Esophagus muscularis mucosa (tissue), 4 donors: Measurements from ENCODE around the gene DOCK8. TPM values are rescaled to one million over a fixed set of nuclear protein-coding genes. Genes with fewer than 3 reads are reported as not detected.

Experiments used
- DNase-seq: peaks from one replicate; pipeline ENCODE4 v3.0.0-alpha.2; 2017; ENCODE audit errors: extremely low spot score
- H3K27ac ChIP-seq, 4 donors: fragments of 200-600 bp; sonication (generic); replicated peaks in 1 of 4; 1 replicate in 3 of 4; 2 replicates in 1 of 4; pipeline ENCODE4 v1.5.1; 2016 to 2019; ENCODE audit warnings: mild to moderate bottlenecking in 1 of 4
- H3K27me3 ChIP-seq, 4 donors: fragments of 200-600 bp; sonication (generic); one replicate each; pipeline versions ENCODE4 v1.5.1 to v1.6.0; 2016 to 2019
- H3K36me3 ChIP-seq, 4 donors: fragments of 200-600 bp; sonication (generic); one replicate each; pipeline ENCODE4 v1.5.1; 2016 to 2019
- H3K4me1 ChIP-seq, 4 donors: fragments of 200-600 bp; sonication (generic); one replicate each; pipeline ENCODE4 v1.5.1; 2016 to 2019
- H3K4me3 ChIP-seq, 4 donors: fragments of 200-600 bp; sonication (generic); 1 replicate in 2 of 4; 2 replicates in 2 of 4; pipeline ENCODE4 v1.5.1; 2016 to 2019; ENCODE audit warnings: mild to moderate bottlenecking in 4 of 4, moderate library complexity in 1 of 4
- H3K9me3 ChIP-seq, 4 donors: fragments of 200-600 bp; sonication (generic); 1 replicate in 3 of 4; 2 replicates in 1 of 4; pipeline ENCODE4 v1.5.1; 2016 to 2019
- CTCF ChIP-seq, 3 experiments: fragments of 200-600 bp in 2 of 3; fragments of 450-650 bp in 1 of 3; sonication (generic) in 2 of 3; IDR thresholded peaks; one replicate each; pipeline ENCODE4 v1.5.1; 2017 to 2019; ENCODE audit warnings: antibody characterized with exemption in 3 of 3, mild to moderate bottlenecking in 2 of 3, moderate library complexity in 1 of 3
- EP300 ChIP-seq: sonication (generic); formaldehyde crosslinking; IDR thresholded peaks from one replicate; pipeline ENCODE4 v1.6.1; 2017; ENCODE audit warnings: antibody characterized with exemption
- POLR2A ChIP-seq: fragments of 450-650 bp; IDR thresholded peaks from one replicate; pipeline ENCODE4 v1.6.1; 2017; ENCODE audit warnings: antibody characterized with exemption, moderate library complexity, mild to moderate bottlenecking, low read depth
- POLR2AphosphoS5 ChIP-seq, 2 donors: sonication (generic); formaldehyde crosslinking; IDR thresholded peaks; one replicate each; pipeline ENCODE4 v1.6.1; 2017; ENCODE audit warnings: antibody characterized with exemption in 2 of 2
- WGBS: methylation state at CpG from one replicate; pipeline ENCODE4 v1.1.5; 2018; 5-methylcytosine and 5-hydroxymethylcytosine counted together
- intact Hi-C: fragments of 100-400 bp; cut with DNase I; formaldehyde crosslinking; loops from one replicate; pipeline ENCODE4 v1.15.1; 2023
- total RNA-seq, 4 donors: library from RNA; depleted of rRNA; stranded (reverse); fragments of >200 nt; gene quantifications; one replicate each; pipeline versions ENCODE4 v1.1.0 to v1.2.1, GENCODE V29; 2016

The DOCK8 gene
- total RNA-seq, 4 donors from 2014 or later = 45.1 to 72.8 (median 48.8) TPM

DNA sequence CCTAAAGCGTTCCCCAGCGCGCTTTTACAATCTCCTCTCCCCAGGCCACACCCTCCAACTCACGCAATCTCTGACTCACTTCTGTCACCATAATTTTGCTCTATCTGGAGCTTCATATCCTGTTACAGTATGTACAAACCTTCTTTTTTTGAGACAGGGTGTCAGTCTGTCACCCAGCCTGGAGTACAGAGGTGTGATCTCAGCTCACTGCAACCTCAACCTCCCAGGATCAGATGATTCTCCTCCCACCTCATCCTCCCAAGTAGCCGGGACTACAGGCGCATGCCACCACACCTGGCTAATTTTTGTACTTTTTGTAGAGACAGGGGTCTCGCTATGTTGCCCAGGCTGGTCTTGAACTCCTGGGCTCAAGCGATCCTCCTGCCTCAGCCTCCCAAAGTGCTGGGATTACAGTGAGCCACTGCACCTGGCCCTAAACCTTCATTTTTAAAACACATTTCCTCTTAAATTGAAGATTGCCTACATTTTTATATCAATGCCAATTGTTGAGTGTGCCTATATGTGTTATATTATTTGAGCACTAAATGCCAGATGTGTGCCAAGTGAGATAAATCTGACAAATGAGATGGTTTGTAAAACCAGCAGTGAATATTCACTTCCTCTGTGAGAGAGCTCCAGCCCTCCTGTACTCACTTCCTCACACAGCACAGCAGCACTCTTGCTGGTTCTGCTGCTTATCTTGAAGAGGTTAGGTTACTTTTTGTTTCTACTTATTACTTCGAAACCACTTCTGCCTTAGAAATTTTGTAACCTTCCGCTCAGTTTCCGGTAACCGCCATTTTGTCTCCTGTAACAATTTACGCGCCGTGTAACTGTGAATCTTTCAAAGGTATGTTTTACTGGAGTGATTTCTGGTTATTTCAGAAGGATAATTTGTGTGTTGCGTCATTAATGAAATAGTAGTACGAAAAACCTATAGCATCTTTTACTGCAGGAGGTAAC, 57.9 kb downstream of the DOCK8 start:
- no peak for DNase-seq
- peaks cover 0 to 14% (median 5%) of the 10 kb centered on the region in 4 donors for H3K36me3 ChIP-seq
- TF ChIP-seq CTCF (IDR thresholded peaks at IDR 0.05) = no peak
- no peak for TF ChIP-seq POLR2AphosphoS5 (IDR thresholded peaks at IDR 0.05)
- no peak for TF ChIP-seq POLR2A
- no peak for TF ChIP-seq EP300
- peaks cover 0 to 25% (median 10%) of the 10 kb centered on the region in 4 donors for H3K4me1 ChIP-seq
- no peak overlapping the region for H3K4me3 ChIP-seq
- H3K9me3 ChIP-seq = no peaks in the 10 kb centered on the region
- no peaks in the 10 kb centered on the region for H3K27me3 ChIP-seq
- peak overlapping the region in 3 of 4 donors; percentile 18 to 39 (median 34) for H3K27ac ChIP-seq
- 68% methylated on average over 17 of the region's 17 CpGs for WGBS
- intact Hi-C loops = no loop called here

DNA sequence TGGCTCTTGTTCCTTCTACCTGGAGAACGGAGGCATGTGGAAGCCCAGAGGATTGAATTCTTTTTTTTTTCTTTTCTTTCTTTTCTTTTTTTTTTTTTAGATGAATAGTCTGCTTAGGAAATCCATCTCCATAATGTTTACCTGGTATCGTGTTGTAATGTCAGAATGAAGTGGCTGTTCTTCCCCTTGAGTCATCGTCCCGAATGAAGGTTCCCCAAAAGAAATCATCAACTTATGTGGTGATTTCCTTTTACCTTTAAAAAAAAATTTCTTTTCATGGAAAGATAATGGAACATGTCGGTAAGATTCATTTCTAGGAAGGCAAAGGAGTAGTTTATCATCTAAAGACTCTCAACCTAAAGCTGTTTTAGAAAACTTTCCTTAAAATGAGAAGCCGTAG, 59.7 kb downstream of the DOCK8 start:
- no peak for DNase-seq
- 76% methylated on average over 6 of the region's 6 CpGs for WGBS

GRCh38 chr9:277601-278295, 63.1 kb downstream of the DOCK8 start:
- H3K27me3 ChIP-seq = no peaks in the 10 kb centered on the region
- H3K36me3 ChIP-seq = peaks cover 0 to 5% (median 0%) of the 10 kb centered on the region in 4 donors
- TF ChIP-seq CTCF (IDR thresholded peaks at IDR 0.05) = no peak
- no peak for TF ChIP-seq POLR2AphosphoS5 (IDR thresholded peaks at IDR 0.05)
- TF ChIP-seq POLR2A = no peak
- TF ChIP-seq EP300 = no peak
- no peak for DNase-seq
- no peak overlapping the region for H3K4me3 ChIP-seq
- intact Hi-C loops = no loop called here
- peak overlapping the region in 2 of 4 donors; percentile 20 to 27 for H3K27ac ChIP-seq
- no peaks in the 10 kb centered on the region for H3K9me3 ChIP-seq
- WGBS = 35% methylated on average over 3 of the region's 3 CpGs
- peaks cover 0 to 36% (median 27%) of the 10 kb centered on the region in 4 donors for H3K4me1 ChIP-seq

More for the DNA sequence above, 59.7 kb downstream of the DOCK8 start:
- Histone ChIP-seq H3K9me3 (no peaks in the 10 kb centered on the region), H3K4me3 (no peak overlapping the region), H3K36me3 (peaks cover 0 to 14% (median 5%) of the 10 kb centered on the region in 4 donors), H3K27ac (no peak overlapping the region), H3K4me1 (peaks cover 0 to 33% (median 22%) of the 10 kb centered on the region in 4 donors), H3K27me3 (no peaks in the 10 kb centered on the region)
- intact Hi-C loops = no loop called here
- TF ChIP-seq CTCF (IDR thresholded peaks at IDR 0.05) (no peak), POLR2AphosphoS5 (IDR thresholded peaks at IDR 0.05) (no peak), EP300 (no peak), POLR2A (no peak)

DNA sequence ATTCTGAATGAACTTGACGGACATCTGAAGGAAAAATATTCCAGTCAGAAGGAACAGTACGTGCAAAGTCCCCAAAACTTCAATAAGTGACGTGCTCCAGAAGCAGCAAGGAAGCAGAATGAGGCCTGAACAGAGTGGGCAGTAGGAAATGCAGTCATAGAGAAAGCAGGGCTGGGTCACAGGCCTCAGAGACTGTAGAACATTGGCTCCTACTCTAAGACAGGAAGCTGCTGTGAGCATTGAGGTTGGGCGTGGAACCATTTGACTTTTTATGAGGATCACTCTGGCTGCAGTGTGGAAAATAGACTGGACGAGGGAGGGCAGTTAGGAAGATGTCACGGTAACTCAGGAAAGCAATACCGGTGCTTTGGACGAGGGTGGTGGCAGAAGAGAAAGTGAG, 64.0 kb downstream of the DOCK8 start:
- intact Hi-C loops = no loop called here
- no peaks in the 10 kb centered on the region for H3K27me3 ChIP-seq
- H3K4me1 ChIP-seq = peaks cover 0 to 36% (median 29%) of the 10 kb centered on the region in 4 donors
- WGBS = 69% methylated on average over 8 of the region's 8 CpGs
- no peaks in the 10 kb centered on the region for H3K9me3 ChIP-seq
- DNase-seq = no peak
- TF ChIP-seq POLR2A (no peak), POLR2AphosphoS5 (IDR thresholded peaks at IDR 0.05) (peak in 1 of 2 donors; percentile 8)
- H3K36me3 ChIP-seq = peaks cover 0 to 3% (median 0%) of the 10 kb centered on the region in 4 donors
- no peak overlapping the region for H3K4me3 ChIP-seq
- H3K27ac ChIP-seq = peak overlapping the region in 1 of 4 donors; percentile 27

DNA sequence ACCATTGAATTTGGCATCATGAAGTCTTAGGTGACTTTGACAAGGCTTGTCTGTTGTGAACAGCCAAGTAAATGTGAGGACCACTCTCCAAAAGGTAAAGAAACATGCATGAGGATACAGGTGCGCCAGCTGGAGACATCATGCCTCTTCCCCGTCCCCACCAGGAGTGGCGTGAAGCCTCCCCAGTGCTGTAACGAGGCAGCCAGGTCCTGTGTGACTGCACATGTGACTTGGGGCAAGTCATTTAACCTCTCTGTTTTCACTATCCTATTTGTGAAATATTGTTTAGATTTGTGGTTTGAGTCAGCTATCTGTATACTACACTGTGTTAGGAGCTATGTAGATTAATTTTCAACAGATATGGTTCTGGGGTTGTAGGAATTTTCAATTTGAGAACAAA, 65.0 kb downstream of the DOCK8 start:
- H3K27me3 ChIP-seq = no peaks in the 10 kb centered on the region
- no peak overlapping the region for H3K27ac ChIP-seq
- 97% methylated on average over 4 of the region's 4 CpGs for WGBS
- H3K9me3 ChIP-seq = no peaks in the 10 kb centered on the region
- no peak for TF ChIP-seq POLR2A
- no peak for TF ChIP-seq EP300
- no peak for TF ChIP-seq POLR2AphosphoS5 (IDR thresholded peaks at IDR 0.05)
- TF ChIP-seq CTCF (IDR thresholded peaks at IDR 0.05) = no peak
- no peak for DNase-seq
- peaks cover 0 to 36% (median 29%) of the 10 kb centered on the region in 4 donors for H3K4me1 ChIP-seq
- no peaks in the 10 kb centered on the region for H3K36me3 ChIP-seq
- H3K4me3 ChIP-seq = no peak overlapping the region
- intact Hi-C loops = no loop called here
